GM23248 (cell line): ENCODE results near the gene PIGM.

Source experiments
- EZH2 ChIP-seq: fragments of 200-600 bp; sonication (generic); IDR thresholded peaks from 2 replicates; pipeline ENCODE4 v1.6.1; 2018; ENCODE audit warnings: antibody characterized with exemption, mild to moderate bottlenecking; ENCODE audit not compliant: insufficient read depth, poor library complexity, severe bottlenecking
- EZH2phosphoT487 ChIP-seq: fragments of 200-600 bp; sonication (generic); IDR thresholded peaks from 2 replicates; pipeline ENCODE4 v1.6.1; 2018; ENCODE audit warnings: antibody characterized with exemption, moderate library complexity, mild to moderate bottlenecking, low read depth; ENCODE audit not compliant: insufficient read depth

GRCh38 chr1:160018900-160019299, 12.9 kb downstream of the PIGM start:
- TF ChIP-seq EZH2 = no peak
- no peak for TF ChIP-seq EZH2phosphoT487
